ENCODE results near the gene RALGAPA2.
"Not testable (repeated sequence)": the region's sequence is repeated elsewhere in the genome, so short reads cannot be mapped to it uniquely, and the experiment has no call there.

RALGAPA2 gene

DNA sequence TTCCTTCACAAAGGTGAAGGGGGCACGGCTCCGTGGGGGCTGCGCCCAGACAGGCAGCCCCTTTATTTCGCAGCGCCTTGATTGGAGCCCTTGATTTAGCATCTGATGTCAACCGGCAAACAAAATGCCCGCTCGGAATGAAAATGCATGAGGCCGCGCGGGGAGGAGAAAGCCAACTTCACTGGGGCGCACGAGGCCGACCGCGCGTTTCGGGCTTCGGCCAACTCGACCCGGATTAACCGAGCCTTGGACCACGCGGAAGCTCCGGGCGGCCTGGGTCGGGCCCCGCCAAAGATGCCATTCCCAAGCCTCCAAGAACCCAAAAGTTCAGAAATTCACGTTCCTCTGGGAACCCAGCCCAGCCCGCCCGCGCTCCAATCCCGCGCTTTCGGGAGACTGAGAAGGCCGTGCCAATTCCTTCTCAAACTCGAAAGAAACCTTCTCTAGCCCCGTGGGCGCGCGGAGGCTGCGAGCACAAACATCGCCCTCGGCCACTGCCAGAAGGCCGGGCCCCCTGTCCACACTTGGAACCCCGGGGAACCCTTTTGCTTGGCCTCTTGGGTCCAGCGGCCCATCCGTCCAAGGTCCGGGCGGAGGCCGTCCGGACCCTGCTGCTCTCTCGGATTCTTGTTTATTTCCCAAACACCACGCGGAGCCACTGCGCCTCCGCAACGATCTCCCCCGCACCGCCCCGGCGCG is 345.4 kb downstream of the RALGAPA2 start:
- no peak for DNase-seq (ENCODE audit: low spot score)

DNA sequence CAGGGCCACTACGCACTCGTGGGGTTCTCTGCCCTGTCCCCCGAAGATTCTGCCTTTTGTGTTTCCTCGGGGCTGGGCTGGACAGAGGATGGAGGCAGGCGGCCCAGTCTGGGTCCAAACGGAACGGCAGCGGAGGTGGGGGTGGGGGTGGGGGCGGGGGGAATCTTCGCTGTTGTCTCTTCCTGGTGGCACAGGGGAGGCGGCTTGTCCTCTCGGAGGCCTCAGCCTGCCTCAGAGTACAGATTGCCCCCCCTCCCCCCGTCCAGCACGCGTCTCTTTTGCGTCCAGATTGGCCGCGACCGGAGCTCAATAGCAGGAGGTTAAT is 345.9 kb downstream of the RALGAPA2 start:
- DNase-seq (ENCODE audit: low spot score), result no peak

DNA sequence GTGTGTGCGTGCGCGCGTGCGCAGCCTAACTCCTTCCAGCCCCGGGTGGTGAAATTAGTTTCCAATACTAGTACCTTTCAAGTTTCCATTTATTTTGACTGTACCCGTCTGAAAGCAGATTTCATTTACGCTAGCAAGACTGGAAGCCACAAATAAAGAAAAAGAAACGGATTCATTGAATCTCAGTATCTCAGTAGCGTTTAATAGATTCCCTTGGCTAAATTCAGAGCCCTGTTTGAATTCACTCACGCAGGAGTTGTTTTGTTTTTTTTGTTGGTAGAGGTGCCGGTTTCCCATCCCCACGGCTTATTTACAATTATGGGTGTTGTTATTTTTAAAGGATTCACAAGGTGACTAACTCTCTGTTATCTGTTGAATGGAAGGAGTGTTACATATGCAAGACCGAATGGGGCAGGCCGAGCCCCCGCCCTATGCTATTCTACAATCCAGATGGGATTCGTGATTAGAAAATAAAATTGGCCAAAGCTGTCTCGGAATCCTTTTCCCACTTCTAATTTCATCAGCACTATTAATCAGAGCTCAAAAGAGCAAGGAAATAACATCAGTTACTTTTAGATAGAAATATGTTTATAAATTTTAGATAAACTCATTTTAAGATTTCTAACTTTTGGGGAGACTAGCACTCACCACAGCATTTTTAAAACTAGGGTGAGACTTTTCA is 346.8 kb downstream of the RALGAPA2 start:
- no peak for DNase-seq (ENCODE audit: low spot score)

DNA sequence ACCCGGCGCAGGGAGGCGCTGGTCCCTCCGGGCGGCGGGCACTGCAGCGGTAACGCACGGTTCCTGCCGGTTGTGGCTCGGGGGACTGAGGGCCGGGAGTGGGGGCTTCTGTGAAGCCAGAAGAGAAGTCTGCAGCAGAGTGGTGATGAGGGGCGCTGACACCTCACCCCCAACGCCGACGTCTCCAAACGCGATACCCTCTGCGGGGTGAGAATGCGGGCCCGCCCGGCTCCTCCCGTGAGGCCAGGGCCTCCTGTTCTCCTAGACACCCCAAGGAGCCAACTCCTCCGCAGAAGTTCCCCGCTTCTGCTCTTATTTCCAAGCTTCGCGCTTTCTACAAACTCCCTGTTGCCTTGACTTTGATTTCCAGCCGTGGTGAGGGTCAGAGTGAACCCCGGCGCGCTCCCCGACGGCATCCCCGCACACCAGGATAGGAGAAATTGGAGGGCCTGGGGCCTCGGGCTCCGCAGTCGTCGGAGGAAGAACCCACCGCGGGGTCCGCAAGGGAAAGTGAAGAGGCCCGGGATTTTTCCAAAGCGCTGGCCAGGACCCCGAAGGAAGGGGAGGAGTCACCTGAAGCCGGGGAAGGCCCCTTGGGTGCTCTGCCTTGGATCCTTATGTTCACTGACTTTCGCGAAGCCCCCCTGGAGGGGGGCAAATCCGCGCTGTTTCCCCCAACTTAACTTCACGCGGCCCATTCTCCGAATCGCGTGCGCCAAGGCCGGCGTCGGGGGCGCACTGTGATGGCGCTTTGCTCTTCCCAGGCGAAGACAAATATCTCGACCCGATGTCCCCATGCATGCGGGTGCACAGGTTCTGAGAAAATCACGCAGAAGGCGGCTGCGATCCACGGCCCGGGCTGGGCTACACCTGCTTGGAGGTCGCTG is 347.6 kb downstream of the RALGAPA2 start:
- DNase-seq (ENCODE audit: low spot score), result no peak

DNA sequence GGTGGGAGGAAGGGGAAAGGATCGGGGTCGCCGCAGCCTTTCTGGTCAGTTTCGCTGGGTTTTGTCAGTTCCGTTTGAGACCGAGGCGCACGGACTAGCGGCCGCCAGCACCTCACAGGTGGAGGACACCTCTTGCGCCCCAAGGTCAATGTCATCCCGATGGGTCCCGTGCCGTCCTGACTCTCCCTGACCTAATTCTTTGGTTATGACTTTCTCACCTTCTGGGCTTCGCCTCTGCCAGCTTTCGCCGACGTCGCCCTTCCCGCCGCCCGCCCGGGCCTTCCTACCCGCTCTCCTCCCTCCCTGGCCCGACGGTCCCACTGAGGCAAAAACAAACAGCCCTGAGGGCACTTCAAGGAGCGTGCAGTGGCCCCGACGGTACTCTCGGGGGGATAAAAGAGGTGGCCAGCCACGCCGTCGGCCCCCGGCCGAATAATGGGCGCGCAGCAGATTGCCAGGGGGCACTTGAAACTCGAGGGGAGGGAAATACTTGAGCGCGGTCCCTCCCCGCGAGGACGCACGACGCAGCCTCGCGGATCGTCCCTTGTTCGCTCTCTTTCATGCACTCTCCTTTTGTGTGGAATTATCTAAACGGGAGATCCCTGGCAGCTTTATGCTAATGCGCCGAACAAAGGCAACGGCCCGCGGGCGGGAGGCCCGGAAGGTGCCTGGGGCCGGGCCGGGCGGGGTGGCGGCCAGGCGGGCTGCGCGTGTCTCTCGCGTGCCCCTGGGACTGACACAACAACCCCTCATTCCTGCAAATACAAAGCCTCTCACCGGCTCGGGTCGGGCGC is 348.4 kb downstream of the RALGAPA2 start:
- no peak for DNase-seq (ENCODE audit: low spot score)

DNA sequence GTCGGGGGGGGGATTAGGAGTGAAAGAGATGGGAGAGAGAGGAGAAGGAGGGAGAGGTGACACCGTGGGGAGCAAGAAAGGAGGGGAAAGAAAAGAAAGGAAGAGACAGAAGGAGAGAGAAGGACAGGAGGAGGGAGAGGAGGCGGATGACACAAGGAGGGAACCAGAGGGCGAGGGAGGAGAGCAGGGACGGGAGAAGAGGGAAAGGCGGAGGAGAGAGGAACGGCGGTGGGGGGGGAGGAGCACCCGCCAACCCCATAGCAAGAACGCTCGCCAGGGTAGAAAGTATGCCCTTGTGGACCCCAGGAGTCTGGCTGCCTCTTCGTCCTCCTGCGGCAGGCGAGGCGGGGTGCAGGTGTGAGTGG is 349.0 kb downstream of the RALGAPA2 start:
- no peak for DNase-seq (ENCODE audit: low spot score)

DNA sequence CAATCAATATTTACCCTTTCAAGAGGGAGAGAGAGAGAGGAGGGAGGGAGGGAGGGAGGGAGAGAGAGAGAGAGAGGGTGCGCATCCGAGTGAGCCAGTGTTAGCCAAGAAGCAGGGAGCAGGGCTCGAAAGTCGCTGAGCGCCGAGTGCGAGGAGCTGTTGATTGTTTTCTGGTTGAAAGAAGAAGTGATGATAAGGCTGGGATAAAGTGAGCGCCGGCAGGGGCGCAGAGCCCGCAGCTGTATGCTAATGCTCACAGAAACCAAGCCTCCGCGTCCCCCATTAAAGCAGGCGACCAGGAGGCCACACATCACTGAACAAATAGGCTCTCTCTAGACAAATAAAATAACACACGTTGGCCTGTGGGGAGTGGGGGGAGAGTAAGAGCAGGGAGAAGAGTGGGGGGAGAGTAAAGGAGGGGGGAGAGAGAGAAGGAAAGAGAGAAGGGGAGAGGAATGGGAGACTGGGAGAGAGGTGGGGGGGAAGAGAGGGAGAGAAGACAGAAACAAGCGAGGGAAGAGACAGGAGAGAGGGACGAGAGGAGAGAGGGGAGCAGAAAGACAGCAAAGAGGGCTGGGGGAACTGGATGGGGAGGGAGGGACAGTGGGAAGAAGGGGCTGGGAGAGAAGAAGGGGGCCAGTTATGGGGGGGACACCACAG is 349.5 kb downstream of the RALGAPA2 start:
- DNase-seq (ENCODE audit: low spot score), result peak; percentile 32

DNA sequence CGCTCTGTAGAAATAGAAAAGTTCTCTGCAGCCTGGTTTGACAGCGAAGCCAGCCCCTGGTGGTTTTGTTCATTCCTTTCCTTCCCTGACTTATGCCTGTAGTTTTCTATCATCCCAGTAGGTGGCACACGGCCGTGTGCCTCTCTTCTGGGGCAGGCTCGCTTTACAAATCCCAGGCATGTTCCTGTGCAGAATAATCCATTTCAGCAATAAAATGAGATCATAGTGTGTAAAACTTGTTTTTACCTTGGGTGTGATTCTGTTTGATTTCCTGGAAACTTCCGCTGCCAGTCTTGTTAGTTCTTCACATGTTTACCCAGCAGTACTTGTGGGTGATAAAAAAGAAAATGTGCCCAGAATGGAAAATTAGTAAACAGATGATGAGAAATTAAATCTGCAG is 352.0 kb downstream of the RALGAPA2 start:
- peak; percentile 59 for DNase-seq (ENCODE audit: low spot score)

DNA sequence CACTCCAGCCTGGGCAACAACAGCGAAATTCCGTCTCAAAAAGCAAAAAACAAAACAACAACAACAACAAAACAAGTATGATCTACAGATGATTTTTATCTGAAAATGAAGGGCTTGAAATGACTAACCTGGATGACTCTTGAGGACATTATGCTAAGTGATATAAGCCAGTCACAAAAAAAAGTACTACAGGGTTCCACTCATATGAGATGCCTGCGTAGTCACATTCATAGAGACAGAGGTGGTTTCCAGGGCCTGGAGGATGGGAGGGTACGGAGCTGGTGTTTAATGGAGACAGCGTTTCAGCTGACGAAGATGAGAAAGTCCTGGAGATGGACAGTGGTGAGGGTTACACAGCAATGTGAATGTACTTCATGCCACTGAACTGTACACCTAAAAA is 352.8 kb downstream of the RALGAPA2 start:
- DNase-seq (ENCODE audit: low spot score), result no peak

DNA sequence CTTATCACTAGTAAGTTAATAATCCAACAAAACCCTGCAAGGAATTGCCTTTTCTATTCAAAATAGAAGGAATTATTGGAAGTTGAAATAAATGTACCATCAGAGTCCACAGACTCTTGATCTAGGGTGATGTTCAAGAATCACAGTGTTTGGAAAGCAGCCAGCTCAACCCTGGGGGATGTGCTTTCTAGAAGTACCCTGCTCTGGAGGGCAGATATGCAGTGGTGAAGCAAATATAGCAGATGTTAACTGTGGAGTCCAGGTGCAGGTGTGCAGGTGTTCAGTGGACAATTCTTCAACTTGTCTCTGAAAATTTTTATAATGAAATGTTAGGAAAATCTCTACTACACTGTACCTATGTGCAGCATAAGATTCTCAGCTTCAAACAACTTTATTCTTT is 353.6 kb downstream of the RALGAPA2 start:
- DNase-seq (ENCODE audit: low spot score), result no peak

DNA sequence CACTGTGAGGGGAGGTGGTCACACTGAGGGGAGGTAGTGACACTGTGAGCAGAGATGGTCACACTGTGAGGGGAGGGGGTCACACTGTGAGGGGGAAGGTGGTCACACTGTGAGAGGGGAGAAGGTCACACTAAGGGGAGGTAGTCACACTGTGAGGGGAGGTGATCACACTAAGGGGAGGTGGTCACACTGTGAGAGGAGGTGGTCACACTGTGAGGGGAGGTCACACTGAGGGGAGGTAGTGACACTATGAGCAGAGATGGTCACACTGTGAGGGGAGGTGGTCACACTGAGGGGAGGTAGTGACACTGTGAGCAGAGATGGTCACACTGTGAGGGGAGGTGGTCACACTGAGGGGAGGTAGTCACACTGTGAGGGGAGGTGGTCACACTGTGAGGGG is 356.9 kb downstream of the RALGAPA2 start:
- DNase-seq (ENCODE audit: low spot score), result not testable (repeated sequence)

DNA sequence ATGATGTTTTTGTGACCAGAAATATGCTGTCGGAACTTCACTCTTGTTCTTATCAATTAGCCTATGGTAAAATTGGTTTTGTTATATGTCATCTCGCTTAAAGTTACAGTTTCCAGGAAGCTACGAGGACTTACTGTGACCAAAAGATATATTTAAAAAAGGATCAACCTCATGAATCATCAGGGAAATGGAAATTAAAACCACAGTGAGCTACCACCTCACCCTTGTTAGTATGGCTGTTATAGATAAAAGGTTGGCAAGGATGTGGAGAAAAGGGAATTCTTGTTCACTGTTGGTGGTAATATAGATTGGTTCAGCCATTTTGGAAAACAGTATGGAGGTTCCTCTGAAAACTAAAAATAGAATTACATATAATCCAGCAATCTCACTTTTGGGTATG is 358.9 kb downstream of the RALGAPA2 start:
- DNase-seq (ENCODE audit: low spot score), result no peak

DNA sequence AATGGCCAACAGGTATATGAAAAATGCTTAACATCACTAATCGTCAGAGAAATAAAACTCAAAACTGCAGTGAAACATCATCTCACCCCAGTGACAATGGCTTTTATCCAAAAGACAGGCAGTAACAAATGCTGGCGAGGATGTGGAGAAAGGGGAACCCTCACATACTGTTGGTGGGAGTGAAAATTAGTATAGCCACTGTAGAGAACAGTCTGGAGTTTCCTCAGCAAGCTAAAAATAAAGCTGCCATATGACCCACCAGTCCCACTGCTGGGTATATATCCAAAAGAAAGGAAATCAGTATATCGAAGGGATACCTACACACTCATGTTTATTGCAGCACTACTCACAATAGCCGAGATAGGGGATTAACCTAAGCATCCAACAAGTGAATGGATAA is 368.0 kb downstream of the RALGAPA2 start:
- no peak for DNase-seq (ENCODE audit: low spot score)

DNA sequence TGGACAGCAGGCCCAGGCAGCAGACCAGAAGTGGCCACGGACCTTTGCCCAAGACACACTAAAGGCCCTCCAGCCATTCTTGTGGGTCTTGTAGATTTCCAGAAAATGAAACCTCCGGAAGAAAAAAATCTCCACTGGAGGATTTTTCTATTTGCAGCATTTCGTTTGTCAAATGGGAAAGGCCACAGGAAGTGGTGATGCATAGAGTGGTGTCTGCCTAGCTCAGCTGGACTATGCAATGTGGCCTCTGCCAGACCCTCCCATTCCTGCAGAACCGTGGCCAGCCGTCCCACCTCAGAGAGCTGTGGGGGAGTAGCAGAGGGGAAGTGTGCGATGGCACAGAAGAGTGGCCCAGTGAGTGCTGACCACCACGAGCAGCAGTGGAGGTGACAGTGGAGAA is 368.5 kb downstream of the RALGAPA2 start:
- no peak for DNase-seq (ENCODE audit: low spot score)

Data from germinal center (tissue), 1 donor.